ENCODE results near the gene DDX39A. TPM values are rescaled to one million over a fixed set of nuclear protein-coding genes. Genes with fewer than 3 reads are reported as not detected.

The DDX39A gene
- total and polyA plus RNA-seq, 2 of the 8 experiments (the other 6 are each of a cell fraction or from before 2014, with no cell fraction given), result 139 TPM

- TF ChIP-seq HDAC6 (IDR thresholded peaks at IDR 0.05; ENCODE audit: low read depth, low read length) (no peak), EGR1 (IDR thresholded peaks at IDR 0.05; ENCODE audit: borderline replicate concordance, low read depth, low read length) (no peak), POLR2AphosphoS5 (IDR thresholded peaks at IDR 0.05; ENCODE audit: low read depth, low read length) (no peak), TAF7 (optimal IDR thresholded peaks at IDR 0.05; ENCODE audit: borderline replicate concordance, low read depth, low read length) (no peak), KDM1A (IDR thresholded peaks at IDR 0.05; ENCODE audit: borderline replicate concordance, low read length) (no peak), RXRA (IDR thresholded peaks at IDR 0.05; ENCODE audit: insufficient read depth, low read depth, low read length) (no peak)
These were observed 4.0 kb downstream of the DDX39A start (continued) for GRCh38 chr19:14414926-14415690.

All from H1 (cell line).